Fibroblast of villous mesenchyme (primary cell): ENCODE data around the gene SLC29A2. TPM values are rescaled to one million over a fixed set of nuclear protein-coding genes. Genes with fewer than 3 reads are reported as not detected.

Experiments
- DNase-seq: peaks from one replicate; pipeline ENCODE4 v3.0.0-alpha.2; 2010; ENCODE audit warnings: low read depth
- H3K4me3 ChIP-seq: 2 replicates; pipeline ENCODE4 v1.5.1; 2011; ENCODE audit warnings: low read depth, mild to moderate bottlenecking, low read length
- CTCF ChIP-seq: IDR thresholded peaks from 2 replicates; pipeline ENCODE4 v1.5.1; 2012; ENCODE audit warnings: low read depth, mild to moderate bottlenecking, low read length; ENCODE audit not compliant: insufficient read depth
- total RNA-seq: library from RNA; depleted of rRNA; stranded (reverse); fragments of >200 nt; gene quantifications from 2 replicates; pipeline ENCODE4 v1.2.3, GENCODE V29; 2012

The SLC29A2 gene
- total RNA-seq, 1 donor: 0.86 TPM

- no peak for TF ChIP-seq CTCF
- DNase-seq: no peak
- H3K4me3 ChIP-seq: no peak overlapping the region
Measured at GRCh38 chr11:66417000-66417399, 45.4 kb upstream of the SLC29A2 start.

- H3K4me3 ChIP-seq: no peak overlapping the region
- no peak for TF ChIP-seq CTCF
- no peak for DNase-seq
Measured at GRCh38 chr11:66415423-66415822, 43.9 kb upstream of the SLC29A2 start.

GRCh38 chr11:66414120-66414934 lies 42.8 kb upstream of the SLC29A2 start:
- no peak for TF ChIP-seq CTCF
- DNase-seq: no peak
- H3K4me3 ChIP-seq: no peak overlapping the region

- TF ChIP-seq CTCF: no peak
- no peak overlapping the region for H3K4me3 ChIP-seq
- DNase-seq: no peak
Measured at GRCh38 chr11:66413167-66413566, 41.6 kb upstream of the SLC29A2 start.

- no peak for DNase-seq
- no peak overlapping the region for H3K4me3 ChIP-seq
- no peak for TF ChIP-seq CTCF
Measured at GRCh38 chr11:66412110-66412509, 40.5 kb upstream of the SLC29A2 start.

- DNase-seq: no peak
Measured at GRCh38 chr11:66411323-66411722, 39.8 kb upstream of the SLC29A2 start.

More at GRCh38 chr11:66411323-66411722, 39.8 kb upstream of the SLC29A2 start:
- H3K4me3 ChIP-seq: no peak overlapping the region
- no peak for TF ChIP-seq CTCF
